22Rv1 (cell line): Measurements from ENCODE around the gene CFC1.
"Not testable (repeated sequence)": the region's sequence is repeated elsewhere in the genome, so short reads cannot be mapped to it uniquely, and the experiment has no call there.

Experiments
- H3K27ac ChIP-seq: fragments of 450-650 bp; 2 replicates; pipeline ENCODE4 v1.5.1; 2017

Gene CFC1

DNA sequence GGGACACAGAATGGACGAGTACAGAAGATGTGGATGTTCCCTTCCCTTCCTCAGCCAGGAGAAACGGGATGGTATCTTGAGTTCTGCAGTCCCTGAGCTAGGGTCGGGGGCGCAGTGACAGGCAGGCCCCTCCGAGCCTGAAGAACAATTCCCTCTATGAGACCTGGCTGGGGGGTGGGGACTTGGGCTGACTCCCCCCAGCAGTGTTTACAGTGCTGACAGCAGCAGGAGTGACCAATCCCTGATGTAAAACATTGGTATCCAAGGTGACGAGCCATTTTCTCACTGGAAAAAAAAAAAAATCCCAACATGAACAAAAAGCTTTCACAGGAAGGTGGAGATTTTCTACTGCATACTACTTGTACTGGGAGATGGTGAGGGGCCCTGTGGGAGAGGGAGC is at the start of gene CFC1:
CFC1 (minus strand) TSS at position 183 of the 400 bp plus-strand sequence. CDS start 288 bp downstream, outside the sequence.
- not testable (repeated sequence) for H3K27ac ChIP-seq

DNA sequence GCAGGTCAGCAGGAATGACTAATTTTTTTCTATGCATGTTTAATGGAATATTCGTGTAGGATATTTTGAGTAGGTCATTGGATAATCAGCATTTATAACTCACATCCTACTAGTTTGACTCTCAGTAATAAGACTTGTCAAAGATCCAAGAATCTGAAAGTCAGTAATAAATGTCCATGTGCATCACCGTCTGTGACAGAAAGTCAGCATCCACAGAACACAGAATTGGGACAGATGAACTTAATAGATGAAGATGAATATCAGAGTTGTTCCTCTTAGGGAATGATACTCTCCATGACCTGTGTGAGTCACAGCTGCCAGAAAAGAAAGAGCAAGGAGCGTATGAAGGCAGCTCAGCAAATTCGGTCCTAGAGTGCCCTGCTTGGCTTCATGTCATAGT is 42.3 kb upstream of the CFC1 start:
- H3K27ac ChIP-seq = not testable (repeated sequence)

DNA sequence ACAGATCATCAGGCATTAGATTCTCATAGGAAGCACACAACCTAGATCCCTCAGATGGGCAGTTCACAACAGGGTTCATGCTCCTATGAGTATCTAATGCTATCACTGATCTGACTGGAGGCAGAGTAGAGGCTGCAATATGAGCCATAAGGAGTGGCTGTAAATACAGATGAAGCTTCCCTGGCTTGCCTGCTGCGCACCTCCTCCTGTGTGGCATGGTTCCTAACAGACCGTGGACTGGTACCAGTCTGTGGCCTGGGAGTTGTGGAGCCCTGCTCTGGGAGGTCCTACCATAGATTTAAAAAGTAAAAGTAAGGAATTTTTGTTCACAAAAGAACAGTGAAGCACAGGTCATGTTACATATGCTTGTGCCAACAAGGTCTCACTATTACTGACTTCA is 39.6 kb upstream of the CFC1 start:
- not testable (repeated sequence) for H3K27ac ChIP-seq

DNA sequence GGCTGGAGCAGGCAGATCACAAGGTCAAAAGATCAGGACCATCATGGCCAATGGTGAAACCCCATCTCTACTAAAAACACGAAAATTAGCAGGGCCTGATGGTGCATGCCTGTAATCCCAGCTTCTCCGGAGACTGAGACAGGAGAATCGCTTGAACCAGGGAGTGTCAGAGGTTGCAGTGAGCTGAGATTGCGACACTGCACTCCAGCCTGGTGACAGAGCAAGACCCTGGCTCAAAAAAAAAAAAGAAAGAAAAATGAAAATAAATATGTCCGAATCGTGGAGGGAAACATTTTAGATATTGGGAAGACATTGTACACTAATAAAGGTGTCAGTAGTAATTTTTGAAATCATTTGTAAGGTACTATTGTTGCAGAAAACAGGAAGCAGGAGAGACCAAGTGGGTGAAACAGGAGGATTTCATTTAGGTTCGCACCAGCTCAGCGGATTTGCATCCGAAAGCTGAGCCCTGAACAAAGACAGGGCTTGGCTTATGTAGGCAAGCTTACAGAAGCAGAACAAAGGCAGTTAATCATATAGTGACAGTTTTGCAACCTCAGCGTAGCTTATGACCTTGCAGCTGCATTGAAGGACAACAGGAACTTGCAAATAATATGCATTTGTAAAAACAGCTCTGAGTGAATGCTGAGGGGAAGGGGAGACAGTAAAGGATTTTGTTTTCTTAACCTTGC is 29.6 kb upstream of the CFC1 start:
- not testable (repeated sequence) for H3K27ac ChIP-seq

DNA sequence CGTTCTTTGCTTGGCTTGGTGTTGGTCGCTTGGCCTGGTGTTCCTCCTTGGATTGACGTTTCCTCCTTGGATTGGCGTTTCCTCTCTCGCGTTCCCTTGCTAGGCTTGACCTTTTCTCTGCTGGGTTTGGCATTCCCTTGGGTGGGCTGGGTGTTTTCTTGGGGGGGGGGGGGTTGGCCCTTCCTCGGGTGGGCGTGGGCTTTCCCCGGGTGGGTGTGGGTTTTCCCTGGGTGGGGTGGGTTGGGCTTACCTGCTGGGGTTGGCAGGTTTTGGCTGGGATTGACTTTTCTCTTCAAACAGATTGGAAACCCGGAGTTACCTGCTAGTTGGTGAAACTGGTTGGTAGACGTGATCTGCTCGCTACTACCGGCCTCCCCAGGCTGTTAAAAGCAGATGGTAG is 11.8 kb upstream of the CFC1 start, which contains the start of gene POTEJ:
POTEJ (plus strand) TSS at position 301 of the 400 bp plus-strand sequence; CDS start at position 394, 93 bp downstream.
- not testable (repeated sequence) for H3K27ac ChIP-seq

DNA sequence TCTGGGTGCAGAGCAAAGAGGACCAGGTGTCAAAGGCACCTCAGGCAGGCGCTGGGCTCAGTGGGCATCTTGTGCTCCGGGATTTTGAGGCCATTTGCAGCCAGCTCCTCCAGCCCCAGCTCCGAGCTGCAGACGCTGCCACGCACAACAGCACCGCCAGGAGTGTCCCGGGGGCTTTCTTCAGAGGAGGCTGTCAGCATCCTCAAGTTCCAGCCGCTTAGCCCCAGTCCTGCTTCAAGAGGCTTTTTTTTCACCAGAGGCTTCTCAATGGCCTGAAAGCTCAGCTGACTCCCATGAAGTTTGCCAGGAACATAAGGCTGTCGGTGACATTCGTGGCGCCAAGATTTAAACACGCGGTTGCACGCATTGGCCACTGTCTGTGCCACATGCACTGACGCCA is 11.1 kb upstream of the CFC1 start:
- not testable (repeated sequence) for H3K27ac ChIP-seq

DNA sequence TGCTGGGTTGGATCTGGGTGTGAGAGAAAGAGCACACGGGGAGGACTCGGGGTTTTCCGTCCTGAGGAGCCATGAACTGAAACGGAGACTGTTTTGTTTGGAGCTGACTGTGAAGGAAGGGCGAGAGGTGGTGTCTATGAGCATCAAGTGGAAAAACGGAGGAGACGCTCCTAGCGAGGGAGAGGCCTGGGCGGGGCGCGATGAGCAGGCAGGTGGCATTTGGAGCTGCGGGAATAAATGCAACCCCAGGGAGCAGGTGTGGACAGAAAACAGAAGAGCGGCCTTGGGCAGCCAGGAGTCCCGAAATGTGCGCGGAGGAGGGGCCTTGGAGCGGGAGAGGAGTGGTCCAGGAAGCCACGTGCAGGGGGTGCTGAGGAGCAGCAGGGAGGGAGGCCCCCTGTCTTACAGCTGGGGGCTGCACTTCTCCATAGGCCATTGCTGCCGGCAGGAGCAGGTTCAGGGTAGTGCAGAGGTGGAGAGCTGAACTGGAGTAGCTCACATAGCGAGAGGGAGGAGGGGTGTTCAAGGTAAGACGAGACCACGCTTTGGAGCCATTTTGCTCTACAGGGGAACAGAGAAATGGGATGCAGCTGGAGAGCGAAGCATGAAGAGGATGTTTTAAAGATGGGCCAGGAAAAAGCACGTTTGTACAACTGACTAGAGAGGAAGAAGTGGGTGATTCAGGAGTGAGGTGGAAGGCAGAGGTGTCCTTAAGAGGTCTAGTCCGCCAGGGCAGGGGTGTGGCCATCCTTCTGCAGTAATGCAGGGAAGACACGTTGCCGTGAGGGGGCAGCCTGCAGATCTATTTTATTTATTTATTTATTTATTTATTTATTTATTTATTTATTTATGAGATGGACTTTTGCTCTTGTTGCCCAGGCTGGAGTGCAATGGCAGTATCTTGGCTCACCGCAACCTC is 9.9 kb upstream of the CFC1 start:
- H3K27ac ChIP-seq = not testable (repeated sequence)

DNA sequence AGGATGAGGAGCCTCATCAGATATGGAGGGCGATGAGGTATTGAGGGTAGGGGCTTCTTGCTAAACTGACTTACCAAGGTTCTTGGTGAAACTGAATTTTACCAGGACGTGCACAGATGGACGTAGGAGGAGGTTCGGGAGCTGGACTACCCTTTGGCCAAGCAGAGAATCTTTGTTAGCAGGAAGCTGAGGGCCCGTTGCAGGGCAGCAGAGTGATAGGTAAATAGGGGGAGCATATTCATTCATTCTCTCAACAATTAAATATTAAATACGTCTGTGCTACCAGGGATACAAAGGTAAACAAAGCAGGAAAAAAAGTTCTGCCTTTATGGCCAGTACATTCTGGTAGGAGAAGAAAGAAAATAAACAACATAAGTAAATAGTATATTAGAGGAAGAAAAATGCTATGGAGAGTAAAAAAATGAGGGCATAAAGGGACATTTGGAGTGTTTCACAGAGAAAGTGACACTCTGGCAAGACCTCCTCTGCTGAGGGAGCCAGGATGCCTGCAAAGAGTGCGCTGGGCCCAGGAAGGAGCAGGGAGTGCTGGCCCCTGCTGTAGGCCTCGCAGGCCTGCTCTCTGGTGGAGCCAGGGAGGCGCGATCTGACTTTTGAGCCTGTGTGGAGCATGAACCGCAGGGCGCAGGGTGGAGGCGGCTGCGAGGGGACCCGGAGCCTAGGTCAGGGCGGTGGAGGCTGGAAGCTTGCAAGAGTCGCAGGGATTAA is 9.1 kb upstream of the CFC1 start:
- H3K27ac ChIP-seq = not testable (repeated sequence)

DNA sequence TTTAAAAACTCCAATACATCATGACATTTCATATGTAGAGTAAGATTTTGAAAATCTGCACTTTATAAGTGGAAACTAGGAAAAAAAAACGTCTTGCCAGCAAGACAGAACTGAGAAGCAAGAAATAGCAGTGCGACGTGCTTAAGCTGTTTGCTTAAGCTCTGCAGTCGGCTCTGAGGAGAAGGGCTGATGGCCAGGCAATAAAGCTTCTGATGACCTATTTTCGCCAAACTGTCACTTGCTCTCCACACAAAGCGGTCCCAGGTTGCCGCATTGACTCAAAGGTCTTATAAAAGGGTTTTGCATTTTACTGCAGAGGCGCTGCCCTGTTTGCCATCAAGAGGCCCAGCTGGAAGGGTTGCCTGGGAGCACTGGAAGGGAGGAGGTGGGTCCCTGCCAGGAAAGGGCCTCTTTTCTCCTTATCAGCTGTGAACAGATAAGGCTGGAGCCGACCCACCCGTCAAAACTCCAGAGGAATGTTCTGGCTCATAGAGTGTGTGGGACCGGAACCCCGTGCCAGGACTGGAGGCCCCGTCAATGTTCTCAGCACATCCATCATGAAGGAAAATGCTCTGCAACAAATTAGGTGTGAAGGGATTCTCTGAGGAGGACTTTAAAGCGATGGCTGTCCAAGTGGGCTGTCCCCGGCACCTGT is 2.4 kb upstream of the CFC1 start:
- not testable (repeated sequence) for H3K27ac ChIP-seq

DNA sequence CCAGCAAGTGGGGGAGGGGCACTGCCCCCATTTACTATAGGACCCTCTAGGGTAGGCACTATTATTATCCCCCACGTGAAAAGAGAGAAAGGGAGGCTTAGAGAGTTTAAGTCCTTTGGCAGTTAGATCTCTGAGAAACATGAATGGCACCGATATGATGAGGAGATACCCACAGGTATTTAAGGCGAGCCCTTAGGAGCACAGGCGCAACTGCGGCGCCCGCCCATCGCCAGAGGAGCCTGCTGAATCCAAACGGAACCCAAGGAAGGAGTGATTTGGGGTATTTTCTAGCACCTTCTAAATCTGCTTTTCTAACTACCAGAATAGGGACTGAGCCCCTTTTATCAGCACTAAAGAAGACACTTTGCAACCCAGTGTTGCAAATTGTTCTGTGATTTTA is 551 bp upstream of the CFC1 start:
- H3K27ac ChIP-seq = not testable (repeated sequence)

DNA sequence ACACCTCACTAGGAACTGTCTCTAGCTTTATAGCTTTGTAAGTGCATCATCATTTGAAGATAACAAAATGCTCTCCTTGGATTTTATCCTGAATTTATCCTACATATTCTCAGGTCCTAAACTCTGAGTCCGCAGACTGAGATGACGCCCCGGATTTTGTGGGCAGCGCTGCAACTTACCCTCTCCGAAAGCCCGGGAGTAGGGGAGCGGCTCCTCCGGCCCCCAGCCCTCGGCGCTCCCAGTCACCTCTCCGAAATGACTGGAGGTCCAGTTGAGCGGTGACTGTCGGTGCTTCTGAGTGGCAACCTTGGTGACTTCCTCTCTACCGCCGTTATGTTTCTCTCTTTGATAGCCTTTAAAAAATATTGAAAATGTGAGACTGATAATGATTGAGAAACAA is 912 bp downstream of the CFC1 start:
- not testable (repeated sequence) for H3K27ac ChIP-seq

DNA sequence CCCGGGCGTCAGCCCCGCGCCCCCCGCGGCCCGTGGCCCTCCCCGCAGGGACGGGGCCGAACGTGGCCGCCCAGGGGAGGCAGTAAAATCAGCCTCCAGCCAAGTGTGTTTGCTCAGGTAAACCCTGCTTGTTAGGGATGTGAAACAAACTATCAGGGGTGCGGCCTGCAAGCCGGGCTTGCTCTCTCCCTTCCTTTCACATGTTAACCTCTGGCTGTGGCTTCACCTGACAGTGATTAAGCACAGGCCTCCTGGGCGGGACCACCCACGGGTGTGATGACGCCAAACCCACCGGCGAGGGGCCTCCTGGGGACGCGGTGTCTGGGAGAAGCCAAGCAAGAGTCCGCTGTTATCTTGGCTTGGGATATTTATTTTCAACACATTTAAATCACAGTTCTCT is 1.4 kb downstream of the CFC1 start:
- H3K27ac ChIP-seq = not testable (repeated sequence)

DNA sequence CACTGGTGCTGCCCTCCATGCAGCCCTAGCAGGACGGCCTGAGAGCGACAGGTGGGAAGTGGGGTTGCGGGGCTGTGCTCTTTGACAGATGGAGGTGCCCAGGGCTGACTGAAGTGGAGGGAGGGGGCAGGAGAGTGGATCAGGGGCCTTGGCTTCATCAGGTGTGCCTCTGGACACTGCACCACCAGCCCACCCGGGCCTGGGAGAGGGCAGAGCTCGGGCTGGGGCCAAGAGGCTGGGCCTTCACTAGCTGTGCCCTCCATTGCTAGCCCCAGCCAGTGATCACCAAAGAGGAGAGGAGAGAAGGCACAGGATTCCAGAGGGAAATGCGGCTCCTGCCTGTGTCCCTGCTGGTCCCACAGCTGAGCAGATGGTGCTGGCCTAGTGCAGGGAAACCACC is 2.6 kb downstream of the CFC1 start:
- H3K27ac ChIP-seq = not testable (repeated sequence)

DNA sequence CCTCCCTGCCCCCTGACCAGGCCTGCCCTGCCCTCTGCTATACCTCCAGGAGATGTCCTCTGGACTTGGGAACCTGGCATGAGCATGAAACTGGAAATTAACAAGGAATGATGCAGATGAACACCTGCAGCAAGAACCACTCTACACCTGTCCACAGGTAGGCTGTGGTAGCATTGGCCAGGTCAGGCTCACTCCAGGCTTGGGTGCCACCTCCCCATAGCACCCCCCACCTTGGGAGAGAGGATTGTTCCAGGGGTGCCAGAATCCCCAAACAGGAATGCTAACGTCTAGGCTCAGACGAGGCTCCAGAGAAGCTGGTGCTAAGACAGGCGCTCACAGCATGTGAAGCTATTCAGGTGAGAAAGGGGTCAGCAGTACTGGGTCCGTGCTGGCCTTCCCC is 5.4 kb downstream of the CFC1 start:
- not testable (repeated sequence) for H3K27ac ChIP-seq

DNA sequence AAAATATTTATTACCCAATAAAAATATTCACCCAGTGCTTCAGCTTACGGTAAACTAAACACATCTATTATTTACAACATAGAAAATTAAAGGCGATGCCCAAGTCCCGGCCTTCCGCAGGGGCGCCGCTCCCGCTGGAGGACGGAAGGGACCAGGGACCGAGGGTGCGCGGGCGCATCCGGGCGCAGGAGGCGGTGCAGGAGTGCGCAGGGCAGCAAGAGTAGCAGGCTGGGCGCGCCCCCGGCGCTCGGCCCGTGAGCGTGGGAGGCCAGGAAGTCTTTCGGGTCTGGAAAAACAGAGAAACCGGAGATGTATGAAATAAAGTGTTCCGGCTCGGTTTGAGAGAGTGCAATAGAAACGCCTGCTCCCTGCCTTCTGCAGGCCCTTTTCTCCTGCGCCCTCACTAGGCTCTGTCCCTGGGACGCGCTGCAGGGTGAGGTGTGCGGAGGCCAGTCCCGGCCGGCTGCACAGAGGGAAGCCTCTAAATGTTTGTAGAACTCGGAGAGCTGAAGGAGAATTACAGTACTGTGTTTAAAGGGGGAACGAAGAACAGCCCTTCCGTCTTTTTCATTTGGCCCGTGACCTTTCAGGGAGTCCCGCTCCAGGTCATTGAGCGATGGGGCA is 6.5 kb downstream of the CFC1 start:
- not testable (repeated sequence) for H3K27ac ChIP-seq

DNA sequence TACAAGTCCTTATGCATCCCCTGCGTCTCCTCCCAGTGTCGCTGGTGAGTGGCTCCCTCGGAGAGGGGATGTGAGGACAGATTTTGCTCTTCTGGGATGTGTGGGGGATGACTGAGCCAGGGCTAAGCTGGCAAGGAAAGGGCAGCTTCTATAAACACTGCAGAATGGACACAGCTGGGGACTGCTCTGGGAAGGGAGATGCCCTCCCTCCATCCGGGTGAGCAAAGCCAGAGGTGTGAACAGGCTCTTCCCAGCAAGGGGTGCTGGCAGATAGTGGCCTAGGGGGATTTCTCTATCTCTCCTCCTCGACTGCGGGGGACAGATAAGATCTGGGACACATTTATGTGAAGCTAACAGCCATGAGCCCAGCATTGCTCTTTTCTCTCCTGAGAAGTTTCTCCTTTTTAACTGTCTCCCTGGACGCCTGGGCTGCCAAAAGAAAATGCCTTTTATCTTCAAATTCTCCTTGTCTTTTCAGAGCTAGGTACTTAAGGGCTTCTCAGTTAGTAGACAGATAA is 8.5 kb downstream of the CFC1 start:
- not testable (repeated sequence) for H3K27ac ChIP-seq

DNA sequence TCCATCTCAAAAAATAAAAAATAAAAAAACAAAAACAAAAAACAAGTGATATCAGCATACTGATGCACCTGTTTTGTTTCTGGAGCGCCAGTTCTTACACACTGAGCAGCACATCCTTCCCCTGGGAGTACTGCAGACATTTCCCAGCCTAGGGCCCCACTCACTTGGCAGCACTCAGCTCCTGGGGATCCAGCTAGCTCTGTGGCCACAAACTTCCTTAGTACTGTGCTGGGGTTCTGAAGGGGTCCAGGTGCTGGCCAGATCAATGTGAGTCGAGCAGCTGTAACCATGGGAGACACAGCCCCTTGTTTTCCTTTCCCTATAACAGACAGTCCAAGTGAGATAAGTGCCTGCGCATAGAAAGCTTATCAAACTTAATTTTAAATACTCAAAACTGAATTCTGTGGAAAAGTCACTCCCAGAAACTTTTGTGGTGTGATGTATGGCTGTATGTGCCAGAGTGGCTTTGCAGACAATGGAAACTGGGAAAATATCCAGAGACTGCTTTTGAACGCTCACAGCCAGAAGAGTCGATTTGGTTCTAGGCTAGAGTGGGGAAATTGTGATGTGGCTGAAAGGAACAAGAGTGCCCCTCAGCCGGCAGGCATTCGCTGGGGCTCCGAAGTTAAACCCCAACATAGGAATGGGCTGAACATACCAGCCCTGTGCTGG is 9.1 kb downstream of the CFC1 start:
- H3K27ac ChIP-seq = not testable (repeated sequence)

DNA sequence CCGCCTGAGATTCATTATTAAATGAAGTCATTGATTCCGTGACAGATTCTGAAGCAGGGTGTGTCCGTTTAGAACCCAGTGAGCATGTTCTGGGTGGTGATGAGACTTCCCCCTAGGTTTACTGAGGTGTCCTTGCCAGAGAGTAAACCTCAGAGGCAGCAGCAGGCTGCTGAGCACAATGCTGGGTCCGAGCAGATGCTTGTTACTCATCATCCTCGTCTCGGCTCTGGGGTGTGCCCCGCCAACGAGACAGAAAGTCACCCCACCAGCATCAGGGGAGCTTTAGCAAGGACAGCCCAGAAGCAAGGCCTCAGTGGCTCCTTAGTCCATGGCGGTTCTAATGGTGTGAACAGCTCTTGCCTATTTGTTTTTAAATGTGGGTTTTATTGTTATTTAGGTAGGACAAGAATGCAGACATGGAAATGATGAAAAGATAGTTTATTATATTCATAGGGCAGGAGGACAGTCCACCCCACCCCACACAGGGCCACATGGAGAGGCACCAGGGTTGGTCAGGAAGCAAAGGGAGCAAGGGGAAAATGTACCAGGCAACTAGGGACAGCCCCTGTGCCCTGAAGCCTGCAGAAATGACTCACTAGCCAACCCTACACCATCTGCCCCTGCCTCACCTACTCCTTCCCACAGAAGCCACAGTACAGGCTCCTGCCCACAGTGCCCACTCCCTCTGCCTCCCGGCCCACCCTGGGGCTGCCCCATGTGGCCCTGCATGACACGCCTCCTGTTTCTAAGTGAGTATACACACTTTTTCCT is 10.5 kb downstream of the CFC1 start:
- not testable (repeated sequence) for H3K27ac ChIP-seq

DNA sequence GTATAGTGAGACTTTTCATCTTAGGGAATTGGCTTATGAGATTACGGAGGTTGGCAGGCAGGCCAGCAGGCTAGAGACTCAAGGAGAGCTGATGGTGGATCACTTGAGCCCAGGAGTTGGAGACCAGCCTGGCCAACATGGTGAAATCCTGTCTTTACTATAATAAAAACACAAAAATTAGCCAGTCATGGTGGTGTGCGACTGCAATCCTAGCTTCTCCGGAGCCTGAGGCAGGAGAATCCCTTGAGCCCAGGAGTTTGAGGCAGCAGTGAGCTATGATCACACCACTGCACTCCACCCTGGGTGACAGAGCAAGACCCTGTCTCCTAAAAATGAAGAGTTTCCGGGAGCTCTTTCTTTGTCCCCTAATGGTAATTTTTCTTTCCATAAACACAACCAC is 14.6 kb downstream of the CFC1 start:
- not testable (repeated sequence) for H3K27ac ChIP-seq

DNA sequence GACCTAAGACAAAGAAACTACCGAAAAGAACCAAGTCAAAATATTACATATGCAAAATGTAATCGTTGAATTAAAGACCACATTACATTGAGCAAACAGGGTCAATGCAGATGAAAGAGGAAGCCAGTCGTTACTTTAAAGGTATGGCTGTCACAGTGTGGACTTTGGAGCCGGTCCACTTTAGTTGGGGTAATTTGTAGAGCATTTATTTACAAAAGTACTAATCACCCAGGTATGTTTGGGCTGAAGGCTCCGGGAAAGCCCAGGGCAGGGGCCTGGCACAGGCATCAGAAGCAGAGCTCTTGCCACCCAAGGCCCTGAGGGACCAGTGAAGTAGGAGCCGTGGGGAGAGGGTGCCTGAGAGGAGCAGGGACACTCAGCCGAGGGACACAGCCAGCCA is 15.8 kb downstream of the CFC1 start:
- H3K27ac ChIP-seq = not testable (repeated sequence)
